Lower leg skin (tissue), 4 donors: ENCODE data around the gene PUM2. TPM values are rescaled to one million over a fixed set of nuclear protein-coding genes. Genes with fewer than 3 reads are reported as not detected.
"Not testable (repeated sequence)": the region's sequence is repeated elsewhere in the genome, so short reads cannot be mapped to it uniquely, and the experiment has no call there.

ENCODE experiments used
- DNase-seq, 2 donors: peaks; one replicate each; pipeline ENCODE4 v3.0.0-alpha.2; 2019; ENCODE audit warnings: low spot score in 2 of 2
- H3K4me3 ChIP-seq: fragments of 200-600 bp; sonication (generic); 2 replicates; pipeline ENCODE4 v1.5.1; 2017; ENCODE audit warnings: mild to moderate bottlenecking, low read depth; ENCODE audit not compliant: poor library complexity, severe bottlenecking
- POLR2A ChIP-seq, 2 donors: fragments of 450-650 bp; IDR thresholded peaks; one replicate each; pipeline ENCODE4 v1.6.1; 2016 to 2017; ENCODE audit warnings: antibody characterized with exemption in 2 of 2, mild to moderate bottlenecking in 1 of 2, moderate library complexity in 1 of 2
- WGBS, 2 donors: methylation state at CpG; one replicate each; pipeline ENCODE4 v1.1.5; 2018; 5-methylcytosine and 5-hydroxymethylcytosine counted together
- intact Hi-C: fragments of 100-400 bp; cut with DNase I; formaldehyde crosslinking; loops from one replicate; pipeline ENCODE4 v1.15.0; 2023; ENCODE audit warnings: low total_unique reads
- total RNA-seq, 4 donors: library from RNA; depleted of rRNA; stranded (reverse); fragments of >200 nt; gene quantifications; one replicate each; pipeline ENCODE4 v1.1.0, GENCODE V29; 2016
- TF ChIP-seq, protein P1 (sequence below), 3 donors: fragments of 450-650 bp; IDR thresholded peaks; one replicate each; pipeline ENCODE4 v1.5.1; 2016; ENCODE audit warnings: antibody characterized with exemption in 3 of 3, mild to moderate bottlenecking in 3 of 3, moderate library complexity in 2 of 3

The PUM2 gene
- total RNA-seq, 4 donors from 2014 or later = 82.5 to 88.1 (median 84.8) TPM

DNA sequence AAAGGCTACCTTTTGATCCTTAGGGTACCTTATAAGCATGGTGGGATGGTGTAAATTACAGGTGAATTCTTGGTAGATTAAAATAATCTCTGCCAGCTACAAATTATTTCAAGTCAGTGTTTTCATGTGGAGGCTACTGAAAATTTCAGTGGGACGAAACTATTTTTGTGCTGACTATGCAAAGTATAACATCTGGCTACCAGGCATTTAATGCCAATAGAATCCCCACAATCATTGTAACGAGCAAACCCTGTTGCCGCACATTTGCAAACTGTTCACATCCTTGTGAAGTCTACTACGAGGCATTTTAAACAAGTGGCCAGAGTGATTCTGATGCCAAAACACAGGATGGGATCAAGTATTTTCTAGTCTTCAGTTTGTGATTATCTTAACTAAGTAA lies 77.6 kb downstream of the PUM2 start:
- no peak overlapping the region for H3K4me3 ChIP-seq
- intact Hi-C loops = no loop called here
- TF ChIP-seq, protein P1, sequence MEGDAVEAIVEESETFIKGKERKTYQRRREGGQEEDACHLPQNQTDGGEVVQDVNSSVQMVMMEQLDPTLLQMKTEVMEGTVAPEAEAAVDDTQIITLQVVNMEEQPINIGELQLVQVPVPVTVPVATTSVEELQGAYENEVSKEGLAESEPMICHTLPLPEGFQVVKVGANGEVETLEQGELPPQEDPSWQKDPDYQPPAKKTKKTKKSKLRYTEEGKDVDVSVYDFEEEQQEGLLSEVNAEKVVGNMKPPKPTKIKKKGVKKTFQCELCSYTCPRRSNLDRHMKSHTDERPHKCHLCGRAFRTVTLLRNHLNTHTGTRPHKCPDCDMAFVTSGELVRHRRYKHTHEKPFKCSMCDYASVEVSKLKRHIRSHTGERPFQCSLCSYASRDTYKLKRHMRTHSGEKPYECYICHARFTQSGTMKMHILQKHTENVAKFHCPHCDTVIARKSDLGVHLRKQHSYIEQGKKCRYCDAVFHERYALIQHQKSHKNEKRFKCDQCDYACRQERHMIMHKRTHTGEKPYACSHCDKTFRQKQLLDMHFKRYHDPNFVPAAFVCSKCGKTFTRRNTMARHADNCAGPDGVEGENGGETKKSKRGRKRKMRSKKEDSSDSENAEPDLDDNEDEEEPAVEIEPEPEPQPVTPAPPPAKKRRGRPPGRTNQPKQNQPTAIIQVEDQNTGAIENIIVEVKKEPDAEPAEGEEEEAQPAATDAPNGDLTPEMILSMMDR (IDR thresholded peaks at IDR 0.05) = no peak
- no peak for TF ChIP-seq POLR2A (IDR thresholded peaks at IDR 0.05)
- DNase-seq = no peak
- WGBS, 2 donors = 65 to 72% methylated on average over 4 of the region's 4 CpGs

DNA sequence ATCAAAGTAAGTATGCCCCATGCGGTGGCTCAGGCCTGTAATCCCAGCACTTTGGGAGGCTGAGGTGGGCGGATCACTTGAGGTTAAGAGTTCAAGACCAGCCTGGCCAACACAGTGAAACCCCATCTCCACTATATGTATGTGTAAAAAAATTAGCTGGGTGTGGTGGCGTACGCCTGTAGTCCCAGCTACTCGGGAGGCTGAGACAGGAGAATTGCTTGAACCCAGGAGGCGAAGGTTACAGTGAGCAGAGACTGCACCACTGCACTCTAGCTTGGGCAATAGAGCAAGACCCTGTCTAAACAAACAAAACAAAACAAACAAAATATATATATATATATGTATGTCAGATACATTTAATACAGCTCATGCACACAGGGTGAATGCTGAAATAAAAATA lies 82.3 kb downstream of the PUM2 start:
- H3K4me3 ChIP-seq, DNase-seq, intact Hi-C loops: not testable (repeated sequence)
- WGBS, 2 donors = 87 to 99% methylated on average over 6 of the region's 6 CpGs

- no peak for DNase-seq
- H3K4me3 ChIP-seq = no peak overlapping the region
- 72 to 76% methylated on average over 2 of the region's 2 CpGs for WGBS, 2 donors
- intact Hi-C loops = no loop called here
- TF ChIP-seq, protein P1 (IDR thresholded peaks at IDR 0.05) = no peak
- no peak for TF ChIP-seq POLR2A (IDR thresholded peaks at IDR 0.05)
Observed at GRCh38 chr2:20267529-20267928, 83.1 kb downstream of the PUM2 start.

- DNase-seq = no peak
- TF ChIP-seq, protein P1 (IDR thresholded peaks at IDR 0.05) = no peak
- TF ChIP-seq POLR2A (IDR thresholded peaks at IDR 0.05) = no peak
- H3K4me3 ChIP-seq = no peak overlapping the region
- 83 to 85% methylated on average over 2 of the region's 2 CpGs for WGBS, 2 donors
- intact Hi-C loops = no loop called here
Observed at GRCh38 chr2:20264629-20265028, 86.0 kb downstream of the PUM2 start.

GRCh38 chr2:20257411-20257810 lies 93.2 kb downstream of the PUM2 start:
- DNase-seq = no peak
- 98 to 100% methylated on average over 1 of the region's 1 CpG for WGBS, 2 donors

GRCh38 chr2:20254731-20255130 lies 95.9 kb downstream of the PUM2 start:
- DNase-seq = no peak

More at GRCh38 chr2:20257411-20257810, 93.2 kb downstream of the PUM2 start:
- H3K4me3 ChIP-seq = no peak overlapping the region
- TF ChIP-seq, protein P1 (IDR thresholded peaks at IDR 0.05) = no peak
- intact Hi-C loops = no loop called here

More at GRCh38 chr2:20254731-20255130, 95.9 kb downstream of the PUM2 start:
- WGBS, 2 donors = 93 to 94% methylated on average over 4 of the region's 4 CpGs
- H3K4me3 ChIP-seq = no peak overlapping the region
- no peak for TF ChIP-seq POLR2A (IDR thresholded peaks at IDR 0.05)
- TF ChIP-seq, protein P1 (IDR thresholded peaks at IDR 0.05) = no peak
- intact Hi-C loops = no loop called here
